OCI-LY3 (cell line): Measurements from ENCODE around the gene TNFAIP8L3.

Source experiments
- H2AFZ ChIP-seq: fragments of 200-600, 300-600 bp; shearing (Covaris generic); 2 replicates; pipeline ENCODE4 v1.6.0; 2014; ENCODE audit warnings: antibody characterized with exemption, low read depth, low read length
- H3K27ac ChIP-seq: fragments of 200-600, 300-600 bp; sonication (generic); 2 replicates; pipeline ENCODE4 v1.5.1; 2014; ENCODE audit warnings: mild to moderate bottlenecking, low read length, moderate library complexity, mixed read lengths
- H3K27me3 ChIP-seq: fragments of 200-600, 300-600 bp; sonication (generic); 2 replicates; pipeline ENCODE4 v1.6.1; 2014; ENCODE audit warnings: low read depth, low read length, mixed read lengths
- H3K36me3 ChIP-seq: fragments of 200-600, 300-600 bp; sonication (generic); replicated peaks from 2 replicates; pipeline ENCODE3; 2014; ENCODE audit warnings: low read depth, low read length, mixed read lengths
- H3K4me1 ChIP-seq: fragments of 300-600, 200-600 bp; sonication (generic); 2 replicates; pipeline ENCODE4 v1.6.1; 2014; ENCODE audit warnings: low read length, mixed read lengths
- H3K4me2 ChIP-seq: fragments of 200-600, 300-600 bp; sonication (generic); 2 replicates; pipeline ENCODE4 v1.6.1; 2014; ENCODE audit warnings: low read length, mixed read lengths
- H3K4me3 ChIP-seq: fragments of 300-600, 200-600 bp; sonication (generic); 2 replicates; pipeline ENCODE4 v1.5.1; 2014; ENCODE audit warnings: antibody characterized with exemption, mild to moderate bottlenecking, low read length, moderate library complexity
- H3K79me2 ChIP-seq: fragments of 300-600, 200-600 bp; shearing (Covaris generic); 2 replicates; pipeline ENCODE4 v1.6.1; 2014; ENCODE audit warnings: mild to moderate bottlenecking, low read length, mixed read lengths
- H3K9ac ChIP-seq: fragments of 300-600, 200-600 bp; shearing (Covaris generic); 2 replicates; pipeline ENCODE4 v1.6.0; 2014; ENCODE audit warnings: mild to moderate bottlenecking, low read length, moderate library complexity
- H3K9me3 ChIP-seq: fragments of 200-600, 300-600 bp; shearing (Covaris generic); 2 replicates; pipeline ENCODE4 v1.6.1; 2014; ENCODE audit warnings: low read length, mixed read lengths; ENCODE audit not compliant: insufficient read depth
- H4K20me1 ChIP-seq: fragments of 200-600, 300-600 bp; sonication (generic); 2 replicates; pipeline ENCODE4 v1.6.1; 2016; ENCODE audit warnings: low read length, mixed read lengths; ENCODE audit not compliant: insufficient read depth
- EZH2phosphoT487 ChIP-seq: fragments of 200-600 bp; shearing (Covaris generic); IDR thresholded peaks from 2 replicates; pipeline ENCODE4 v1.6.1; 2018; ENCODE audit warnings: antibody characterized with exemption, mixed run types, low read depth
- TF ChIP-seq, protein P1 (sequence below): fragments of 200-600, 300-600 bp; sonication (generic); IDR thresholded peaks from 2 replicates; pipeline ENCODE4 v1.5.1; 2014; ENCODE audit warnings: antibody characterized with exemption, low read length, low read depth

TNFAIP8L3 gene

DNA sequence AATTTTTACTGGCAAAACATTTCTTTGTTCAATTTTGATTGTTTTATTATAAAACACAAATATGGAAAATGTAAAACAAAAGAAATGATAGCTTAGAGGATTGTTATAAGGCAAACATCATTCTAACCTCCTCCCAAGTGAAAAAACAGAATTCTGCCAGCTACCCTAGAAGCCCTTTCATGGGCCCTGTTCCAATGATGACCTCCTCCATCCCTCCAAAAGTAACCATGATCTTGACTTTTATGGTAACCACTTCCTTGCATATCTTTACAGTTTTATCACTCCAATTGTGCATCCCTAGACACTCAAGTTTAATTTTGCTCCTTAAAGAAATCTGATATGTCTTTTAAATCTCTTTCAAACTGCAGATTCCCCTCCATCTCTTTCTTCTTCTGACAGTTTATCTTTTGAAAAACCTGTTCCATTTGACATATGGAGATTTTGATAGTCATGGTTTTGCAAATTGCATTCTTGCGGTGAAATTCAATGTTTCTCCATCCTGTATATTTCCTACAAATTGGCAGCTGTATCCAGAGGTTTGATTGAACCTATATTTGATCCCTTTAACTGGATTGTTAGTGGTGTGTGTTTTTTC is 27.0 kb upstream of the TNFAIP8L3 start:
- TF ChIP-seq EZH2phosphoT487, result no peak
- TF ChIP-seq, protein P1, sequence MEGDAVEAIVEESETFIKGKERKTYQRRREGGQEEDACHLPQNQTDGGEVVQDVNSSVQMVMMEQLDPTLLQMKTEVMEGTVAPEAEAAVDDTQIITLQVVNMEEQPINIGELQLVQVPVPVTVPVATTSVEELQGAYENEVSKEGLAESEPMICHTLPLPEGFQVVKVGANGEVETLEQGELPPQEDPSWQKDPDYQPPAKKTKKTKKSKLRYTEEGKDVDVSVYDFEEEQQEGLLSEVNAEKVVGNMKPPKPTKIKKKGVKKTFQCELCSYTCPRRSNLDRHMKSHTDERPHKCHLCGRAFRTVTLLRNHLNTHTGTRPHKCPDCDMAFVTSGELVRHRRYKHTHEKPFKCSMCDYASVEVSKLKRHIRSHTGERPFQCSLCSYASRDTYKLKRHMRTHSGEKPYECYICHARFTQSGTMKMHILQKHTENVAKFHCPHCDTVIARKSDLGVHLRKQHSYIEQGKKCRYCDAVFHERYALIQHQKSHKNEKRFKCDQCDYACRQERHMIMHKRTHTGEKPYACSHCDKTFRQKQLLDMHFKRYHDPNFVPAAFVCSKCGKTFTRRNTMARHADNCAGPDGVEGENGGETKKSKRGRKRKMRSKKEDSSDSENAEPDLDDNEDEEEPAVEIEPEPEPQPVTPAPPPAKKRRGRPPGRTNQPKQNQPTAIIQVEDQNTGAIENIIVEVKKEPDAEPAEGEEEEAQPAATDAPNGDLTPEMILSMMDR, result no peak
- no peaks in the 10 kb centered on the region for H3K9me3 ChIP-seq
- no peak overlapping the region for H3K9ac ChIP-seq
- H3K36me3 ChIP-seq, result no peaks in the 10 kb centered on the region
- no peak overlapping the region for H3K4me2 ChIP-seq
- no peaks in the 10 kb centered on the region for H3K79me2 ChIP-seq
- peaks cover 10% of the 10 kb centered on the region for H3K27me3 ChIP-seq
- H3K4me3 ChIP-seq, result no peak overlapping the region
- H4K20me1 ChIP-seq, result no peaks in the 10 kb centered on the region
- no peak overlapping the region for H3K27ac ChIP-seq
- H2AFZ ChIP-seq, result no peak overlapping the region
- peaks cover 4% of the 10 kb centered on the region; the same call in 1 of the 2 replicates for H3K4me1 ChIP-seq

DNA sequence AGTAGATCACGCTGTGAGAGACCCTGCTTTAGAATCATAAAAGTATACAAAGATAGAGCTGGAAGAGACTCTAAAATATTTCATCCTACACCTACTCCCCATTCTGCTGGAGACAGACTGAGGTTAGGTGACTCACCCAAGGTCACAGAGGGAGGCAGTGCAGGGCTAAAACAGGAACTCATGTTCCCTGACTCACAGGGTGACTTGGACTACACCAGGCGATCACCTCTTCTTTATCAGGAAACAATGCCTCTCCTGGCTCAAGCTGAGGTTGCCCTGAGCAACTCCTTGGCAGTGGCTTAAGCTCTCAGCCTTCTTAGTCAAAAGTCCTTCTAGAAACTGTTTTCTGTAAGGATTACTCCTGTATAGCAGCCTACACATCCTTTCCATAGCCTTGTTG is 26.4 kb upstream of the TNFAIP8L3 start:
- no peak for TF ChIP-seq EZH2phosphoT487
- TF ChIP-seq, protein P1, result no peak

DNA sequence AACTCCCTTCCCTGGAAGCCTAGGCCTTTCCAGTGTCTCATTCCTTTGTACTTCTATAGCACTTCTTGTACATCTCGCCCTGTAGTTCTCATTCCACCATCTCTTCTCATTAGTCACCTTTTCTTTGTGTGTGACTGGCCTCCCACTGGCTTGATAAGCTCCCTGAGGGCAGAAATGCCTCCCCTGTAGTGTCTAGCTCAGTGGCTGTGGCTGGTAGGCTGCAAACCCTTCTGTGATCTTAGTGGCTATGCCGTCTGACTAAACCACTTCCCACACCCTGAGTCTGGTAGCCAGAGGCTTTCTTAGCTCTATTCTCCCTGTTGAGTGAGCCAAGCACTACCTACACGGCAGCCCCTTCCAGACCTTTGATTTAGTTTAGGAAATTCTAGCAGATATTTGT is 24.4 kb upstream of the TNFAIP8L3 start:
- Histone ChIP-seq H3K4me1 (no peaks in the 10 kb centered on the region), H3K4me3 (no peak overlapping the region), H2AFZ (no peak overlapping the region), H3K27ac (no peak overlapping the region), H3K4me2 (no peak overlapping the region), H3K27me3 (peaks cover 10% of the 10 kb centered on the region), H3K36me3 (no peaks in the 10 kb centered on the region), H3K79me2 (no peaks in the 10 kb centered on the region), H3K9ac (no peak overlapping the region), H3K9me3 (no peaks in the 10 kb centered on the region), H4K20me1 (no peaks in the 10 kb centered on the region)
- no peak for TF ChIP-seq EZH2phosphoT487
- TF ChIP-seq, protein P1, result no peak

More for the DNA sequence above, 26.4 kb upstream of the TNFAIP8L3 start:
- Histone ChIP-seq H3K4me3 (no peak overlapping the region), H3K4me2 (no peak overlapping the region), H3K4me1 (peaks cover 4% of the 10 kb centered on the region; the same call in 1 of the 2 replicates), H2AFZ (no peak overlapping the region), H3K27me3 (peaks cover 10% of the 10 kb centered on the region), H4K20me1 (no peaks in the 10 kb centered on the region), H3K9me3 (no peaks in the 10 kb centered on the region), H3K9ac (no peak overlapping the region), H3K27ac (no peak overlapping the region), H3K79me2 (no peaks in the 10 kb centered on the region), H3K36me3 (no peaks in the 10 kb centered on the region)

DNA sequence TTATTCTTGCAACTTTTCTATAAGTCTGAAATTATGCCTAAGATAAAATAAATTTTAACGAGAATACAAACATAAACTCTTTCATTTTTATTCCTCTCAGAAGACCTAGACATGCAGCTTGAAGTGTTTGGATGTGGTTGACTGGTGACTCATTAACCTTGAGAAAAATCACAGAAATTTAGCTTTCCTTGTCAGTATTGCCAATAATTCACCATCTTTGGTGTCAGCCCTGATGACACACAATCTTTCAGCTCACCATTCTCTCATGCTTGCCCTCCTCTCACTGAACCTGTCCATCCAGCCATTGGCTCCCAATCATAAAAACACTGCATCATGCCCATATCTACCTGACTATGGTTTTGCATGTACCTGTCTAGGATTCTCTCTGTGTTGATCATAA is 22.6 kb upstream of the TNFAIP8L3 start:
- Histone ChIP-seq H3K9me3 (no peaks in the 10 kb centered on the region), H3K4me3 (no peak overlapping the region), H3K36me3 (no peaks in the 10 kb centered on the region), H3K9ac (no peak overlapping the region), H2AFZ (no peak overlapping the region), H3K27ac (no peak overlapping the region), H3K27me3 (peaks cover 10% of the 10 kb centered on the region), H3K4me1 (no peaks in the 10 kb centered on the region), H3K4me2 (no peak overlapping the region), H3K79me2 (no peaks in the 10 kb centered on the region), H4K20me1 (no peaks in the 10 kb centered on the region)
- TF ChIP-seq, protein P1, result no peak
- TF ChIP-seq EZH2phosphoT487, result no peak
